Measurements from ENCODE around the gene UBE2I. TPM values are rescaled to one million over a fixed set of nuclear protein-coding genes. Genes with fewer than 3 reads are reported as not detected.

The UBE2I gene
- total and polyA plus RNA-seq, 3 donors from 2014 or later: 116 to 143 (median 127) TPM

- H3K27ac ChIP-seq: no peak overlapping the region
- WGBS, 2 donors: 38 to 49% methylated on average over 8 of the region's 8 CpGs
- no peaks in the 10 kb centered on the region for H3K4me1 ChIP-seq
- no peak overlapping the region for H3K4me3 ChIP-seq
- TF ChIP-seq CTCF (IDR thresholded peaks at IDR 0.05) (no peak), POLR2A (IDR thresholded peaks at IDR 0.05) (no peak)
- H3K9me3 ChIP-seq: no peaks in the 10 kb centered on the region
- no peaks in the 10 kb centered on the region for H3K36me3 ChIP-seq (ENCODE audit: low read depth, missing control alignments)
- intact Hi-C loops (cut with DNase I; ENCODE audit: low total_unique reads): no loop called here
- H3K27me3 ChIP-seq: no peaks in the 10 kb centered on the region
- DNase-seq: peak; percentile 58
Observed at GRCh38 chr16:1280783-1281182, 28.7 kb upstream of the UBE2I start.

- no peak for DNase-seq
- H3K27me3 ChIP-seq: no peaks in the 10 kb centered on the region
- no peaks in the 10 kb centered on the region for H3K36me3 ChIP-seq (ENCODE audit: low read depth, missing control alignments)
- WGBS, 2 donors: 70 to 77% methylated on average over 12 to 16 of the region's 16 CpGs
- H3K27ac ChIP-seq: no peak overlapping the region
- no peak for TF ChIP-seq POLR2A (IDR thresholded peaks at IDR 0.05)
- no peak for TF ChIP-seq CTCF (IDR thresholded peaks at IDR 0.05)
- H3K9me3 ChIP-seq: no peaks in the 10 kb centered on the region
- peaks cover 1% of the 10 kb centered on the region for H3K4me1 ChIP-seq
- no peak overlapping the region for H3K4me3 ChIP-seq
- intact Hi-C loops (cut with DNase I; ENCODE audit: low total_unique reads): no loop called here
Observed at GRCh38 chr16:1281517-1281916, 27.9 kb upstream of the UBE2I start.

- Histone ChIP-seq H3K27ac (no peak overlapping the region), H3K4me1 (peaks cover 4% of the 10 kb centered on the region), H3K27me3 (no peaks in the 10 kb centered on the region), H3K9me3 (no peaks in the 10 kb centered on the region), H3K36me3 (ENCODE audit: low read depth, missing control alignments) (no peaks in the 10 kb centered on the region), H3K4me3 (no peak overlapping the region)
- WGBS, 2 donors: 84 to 86% methylated on average over 16 to 17 of the region's 17 CpGs
- intact Hi-C loops (cut with DNase I; ENCODE audit: low total_unique reads): no loop called here
- TF ChIP-seq POLR2A (IDR thresholded peaks at IDR 0.05) (no peak), CTCF (IDR thresholded peaks at IDR 0.05) (no peak)
- DNase-seq: no peak
Observed at GRCh38 chr16:1282324-1282973, 27.0 kb upstream of the UBE2I start.

GRCh38 chr16:1283296-1283695, 26.1 kb upstream of the UBE2I start:
- Histone ChIP-seq H3K36me3 (ENCODE audit: low read depth, missing control alignments) (no peaks in the 10 kb centered on the region), H3K9me3 (no peaks in the 10 kb centered on the region), H3K4me1 (peaks cover 12% of the 10 kb centered on the region), H3K4me3 (no peak overlapping the region), H3K27me3 (no peaks in the 10 kb centered on the region), H3K27ac (no peak overlapping the region)
- no peak for TF ChIP-seq POLR2A (IDR thresholded peaks at IDR 0.05)
- no peak for TF ChIP-seq CTCF (IDR thresholded peaks at IDR 0.05)
- 58 to 70% methylated on average over 17 of the region's 17 CpGs for WGBS, 2 donors
- intact Hi-C loops (cut with DNase I; ENCODE audit: low total_unique reads): no loop called here
- DNase-seq: no peak

- intact Hi-C loops (cut with DNase I; ENCODE audit: low total_unique reads): no loop called here
- DNase-seq: no peak
- no peaks in the 10 kb centered on the region for H3K27me3 ChIP-seq
- TF ChIP-seq CTCF (IDR thresholded peaks at IDR 0.05) (no peak), POLR2A (IDR thresholded peaks at IDR 0.05) (no peak)
- no peak overlapping the region for H3K27ac ChIP-seq
- no peaks in the 10 kb centered on the region for H3K9me3 ChIP-seq
- peaks cover 13% of the 10 kb centered on the region for H3K4me1 ChIP-seq
- H3K36me3 ChIP-seq (ENCODE audit: low read depth, missing control alignments): no peaks in the 10 kb centered on the region
- H3K4me3 ChIP-seq: no peak overlapping the region
- 80 to 93% methylated on average over 8 to 14 of the region's 16 CpGs for WGBS, 2 donors
Observed at GRCh38 chr16:1283996-1284616, 25.3 kb upstream of the UBE2I start.
